OCI-LY3 (cell line): ENCODE data around the gene CEBPG.

Experiments used
- H2AFZ ChIP-seq: fragments of 200-600, 300-600 bp; shearing (Covaris generic); 2 replicates; pipeline ENCODE4 v1.6.0; 2014; ENCODE audit warnings: antibody characterized with exemption, low read depth, low read length
- H3K27ac ChIP-seq: fragments of 200-600, 300-600 bp; sonication (generic); 2 replicates; pipeline ENCODE4 v1.5.1; 2014; ENCODE audit warnings: mild to moderate bottlenecking, low read length, moderate library complexity, mixed read lengths
- H3K27me3 ChIP-seq: fragments of 200-600, 300-600 bp; sonication (generic); 2 replicates; pipeline ENCODE4 v1.6.1; 2014; ENCODE audit warnings: low read depth, low read length, mixed read lengths
- H3K36me3 ChIP-seq: fragments of 200-600, 300-600 bp; sonication (generic); replicated peaks from 2 replicates; pipeline ENCODE3; 2014; ENCODE audit warnings: low read depth, low read length, mixed read lengths
- H3K4me1 ChIP-seq: fragments of 300-600, 200-600 bp; sonication (generic); 2 replicates; pipeline ENCODE4 v1.6.1; 2014; ENCODE audit warnings: low read length, mixed read lengths
- H3K4me2 ChIP-seq: fragments of 200-600, 300-600 bp; sonication (generic); 2 replicates; pipeline ENCODE4 v1.6.1; 2014; ENCODE audit warnings: low read length, mixed read lengths
- H3K4me3 ChIP-seq: fragments of 300-600, 200-600 bp; sonication (generic); 2 replicates; pipeline ENCODE4 v1.5.1; 2014; ENCODE audit warnings: antibody characterized with exemption, mild to moderate bottlenecking, low read length, moderate library complexity
- H3K79me2 ChIP-seq: fragments of 300-600, 200-600 bp; shearing (Covaris generic); 2 replicates; pipeline ENCODE4 v1.6.1; 2014; ENCODE audit warnings: mild to moderate bottlenecking, low read length, mixed read lengths
- H3K9ac ChIP-seq: fragments of 300-600, 200-600 bp; shearing (Covaris generic); 2 replicates; pipeline ENCODE4 v1.6.0; 2014; ENCODE audit warnings: mild to moderate bottlenecking, low read length, moderate library complexity
- H3K9me3 ChIP-seq: fragments of 200-600, 300-600 bp; shearing (Covaris generic); 2 replicates; pipeline ENCODE4 v1.6.1; 2014; ENCODE audit warnings: low read length, mixed read lengths; ENCODE audit not compliant: insufficient read depth
- H4K20me1 ChIP-seq: fragments of 200-600, 300-600 bp; sonication (generic); 2 replicates; pipeline ENCODE4 v1.6.1; 2016; ENCODE audit warnings: low read length, mixed read lengths; ENCODE audit not compliant: insufficient read depth
- CTCF ChIP-seq: fragments of 200-600, 300-600 bp; sonication (generic); IDR thresholded peaks from 2 replicates; pipeline ENCODE4 v1.5.1; 2014; ENCODE audit warnings: antibody characterized with exemption, low read length, low read depth
- EZH2phosphoT487 ChIP-seq: fragments of 200-600 bp; shearing (Covaris generic); IDR thresholded peaks from 2 replicates; pipeline ENCODE4 v1.6.1; 2018; ENCODE audit warnings: antibody characterized with exemption, mixed run types, low read depth

Gene CEBPG

DNA sequence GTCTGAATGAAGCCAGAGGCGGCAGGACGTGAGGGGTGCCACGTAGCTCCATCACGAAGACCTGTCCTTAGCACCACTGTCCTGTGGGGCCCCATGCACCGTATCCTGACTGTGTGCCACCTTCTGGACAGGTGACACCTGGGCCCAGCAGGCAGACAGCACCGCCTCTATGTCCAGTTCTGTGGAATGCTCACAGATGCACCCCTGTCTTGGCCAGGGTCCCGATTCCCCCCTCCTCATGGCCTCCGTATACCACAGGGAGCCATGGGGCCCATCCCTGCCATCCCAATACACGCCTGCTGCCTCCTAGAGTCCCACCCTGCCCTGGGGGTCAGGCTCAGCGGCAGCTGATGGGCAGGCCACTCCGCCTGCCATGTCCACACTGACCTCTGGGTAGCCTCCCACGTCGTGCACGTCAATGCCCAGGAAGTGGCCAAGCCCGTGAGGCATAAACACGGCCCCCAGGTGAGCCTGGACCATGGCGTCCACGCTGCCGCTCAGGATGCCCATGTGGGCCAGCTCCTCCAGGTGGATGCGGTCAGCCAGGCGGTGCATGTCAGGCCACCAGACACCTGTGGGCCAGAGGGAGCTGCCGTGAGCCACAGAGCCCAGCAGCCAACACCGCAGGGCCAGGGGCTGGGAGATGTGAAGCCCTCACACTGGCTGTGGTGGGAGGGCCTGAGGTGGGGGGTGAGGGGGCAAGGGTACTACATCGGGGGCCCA is 17.6 kb downstream of the CEBPG start:
- H4K20me1 ChIP-seq, result peaks cover 9% of the 10 kb centered on the region
- no peak overlapping the region for H3K4me3 ChIP-seq
- H3K4me2 ChIP-seq, result no peak overlapping the region
- no peaks in the 10 kb centered on the region for H3K9me3 ChIP-seq
- peaks cover 5% of the 10 kb centered on the region; the same call in 1 of the 2 replicates for H3K79me2 ChIP-seq
- TF ChIP-seq CTCF, result no peak
- TF ChIP-seq EZH2phosphoT487, result no peak
- no peaks in the 10 kb centered on the region for H3K27me3 ChIP-seq
- no peaks in the 10 kb centered on the region for H3K4me1 ChIP-seq
- H3K9ac ChIP-seq, result no peak overlapping the region
- H3K27ac ChIP-seq, result no peak overlapping the region
- no peak overlapping the region for H2AFZ ChIP-seq
- no peaks in the 10 kb centered on the region for H3K36me3 ChIP-seq

DNA sequence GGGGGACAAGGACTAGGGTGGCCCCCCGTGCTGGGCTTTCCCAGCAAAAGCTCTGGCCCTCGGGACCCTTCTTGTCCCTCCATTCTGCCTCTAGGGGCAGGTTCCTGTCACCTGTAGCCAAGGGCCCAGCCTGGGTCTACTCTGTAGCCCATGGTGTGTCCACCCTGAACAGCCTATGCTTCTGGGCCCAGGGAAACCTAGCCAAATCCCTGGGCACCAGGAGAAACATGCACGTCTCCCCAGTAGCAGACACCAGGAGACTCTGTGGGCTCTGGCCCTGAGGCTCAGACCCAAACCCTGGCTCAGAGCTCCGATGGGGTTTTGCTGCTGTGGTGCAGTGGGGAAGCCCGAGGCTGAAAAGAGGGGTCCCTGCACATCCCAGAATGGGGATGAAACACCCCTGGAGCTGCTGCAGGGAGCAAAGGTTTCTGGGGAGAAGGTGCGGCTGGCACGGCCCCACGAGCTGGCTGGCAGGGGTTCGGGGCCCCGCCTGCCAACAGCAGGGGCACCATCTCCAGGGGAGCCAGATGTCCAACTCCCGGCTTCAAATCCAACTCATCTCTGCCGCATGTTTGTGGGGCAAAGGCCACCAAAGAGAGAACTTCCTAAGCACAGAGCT is 18.2 kb downstream of the CEBPG start:
- Histone ChIP-seq H3K27me3 (no peaks in the 10 kb centered on the region), H3K4me3 (no peak overlapping the region), H3K9ac (no peak overlapping the region), H3K79me2 (no peaks in the 10 kb centered on the region), H2AFZ (no peak overlapping the region), H3K4me2 (no peak overlapping the region), H3K27ac (no peak overlapping the region), H4K20me1 (peaks cover 6% of the 10 kb centered on the region), H3K9me3 (no peaks in the 10 kb centered on the region), H3K4me1 (no peaks in the 10 kb centered on the region), H3K36me3 (no peaks in the 10 kb centered on the region)
- TF ChIP-seq EZH2phosphoT487, result no peak
- no peak for TF ChIP-seq CTCF

DNA sequence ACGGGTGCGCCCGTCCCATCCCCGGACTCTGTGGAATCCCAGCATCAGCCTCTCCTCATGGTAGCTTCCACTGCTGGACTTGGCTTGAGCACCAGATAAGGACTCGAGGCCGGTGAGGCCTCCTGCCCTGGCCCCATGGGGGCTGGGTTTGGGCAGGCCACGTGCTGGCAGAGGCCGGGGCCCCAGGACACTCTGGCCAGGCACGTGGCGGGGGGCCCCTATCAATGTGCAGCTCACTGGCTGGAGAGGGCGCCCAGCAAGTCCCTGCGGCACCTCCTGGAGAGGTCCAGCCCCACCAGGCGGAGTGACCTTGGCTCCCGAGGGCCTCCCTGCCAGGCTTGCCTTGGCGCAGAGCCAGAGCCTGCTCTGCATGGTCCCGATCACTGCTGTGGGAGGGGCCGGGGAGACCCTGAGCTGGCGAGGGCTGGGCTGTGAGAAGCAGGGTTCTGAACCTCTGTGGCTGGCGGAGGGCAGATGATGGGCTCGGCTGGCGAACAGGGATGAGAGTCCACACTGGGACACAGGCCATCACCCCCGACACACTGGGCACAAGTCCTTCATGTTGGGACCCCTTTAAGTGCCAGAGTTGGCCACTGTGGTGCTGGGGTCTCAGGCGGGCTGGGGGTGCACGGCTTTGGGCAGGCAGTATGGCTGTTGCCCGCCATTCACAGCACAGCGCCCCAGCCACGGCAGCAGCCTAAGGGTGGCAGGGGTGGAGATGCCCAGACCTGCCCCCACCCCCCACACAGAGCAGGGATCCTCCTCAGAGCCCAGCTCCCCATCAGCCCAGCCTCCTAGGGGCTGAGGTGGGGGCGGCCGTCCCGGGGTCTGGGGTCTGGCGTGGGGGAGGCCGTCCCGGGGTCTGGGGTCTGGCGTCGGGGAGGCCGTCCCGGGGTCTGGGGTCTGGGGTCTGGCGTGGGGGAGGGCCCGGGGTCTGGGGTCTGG is 19.1 kb downstream of the CEBPG start:
- Histone ChIP-seq H3K9ac (no peak overlapping the region), H3K9me3 (no peaks in the 10 kb centered on the region), H2AFZ (no peak overlapping the region), H3K4me2 (no peak overlapping the region), H3K4me1 (no peaks in the 10 kb centered on the region), H3K36me3 (no peaks in the 10 kb centered on the region), H3K27me3 (no peaks in the 10 kb centered on the region), H3K4me3 (no peak overlapping the region), H3K27ac (no peak overlapping the region), H3K79me2 (no peaks in the 10 kb centered on the region), H4K20me1 (peaks cover 6% of the 10 kb centered on the region)
- TF ChIP-seq EZH2phosphoT487, result no peak
- TF ChIP-seq CTCF, result no peak
